ENCODE results near the gene SHTN1.

Gene SHTN1

DNA sequence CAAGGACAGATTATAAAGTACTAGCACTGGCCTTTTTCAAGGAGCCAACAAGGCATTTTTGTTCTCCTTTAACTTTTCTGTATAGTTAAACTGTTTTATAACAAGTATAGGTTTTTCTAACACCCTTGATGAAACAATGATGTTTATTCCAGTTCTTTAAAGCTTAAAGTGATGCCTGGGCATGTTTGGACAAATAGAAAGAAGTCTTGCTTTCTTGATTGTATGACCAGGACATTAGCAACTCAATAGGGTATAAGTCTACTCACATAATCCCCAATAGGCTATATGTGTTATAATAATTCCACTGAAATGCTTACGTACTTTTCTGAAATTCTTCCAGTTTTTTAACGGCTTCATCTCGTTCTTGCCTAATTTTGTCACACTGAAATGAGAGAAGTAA lies 36.7 kb downstream of the SHTN1 start:
- DNase-seq: no peak
- Mint-ChIP-seq H3K4me1 (no peaks in the 10 kb centered on the region), H3K27ac (no peak overlapping the region), H3K9me3 (no peaks in the 10 kb centered on the region), H3K27me3 (ENCODE audit: low read depth, poor library complexity) (peaks cover 2% of the 10 kb centered on the region), H3K36me3 (ENCODE audit: low read depth) (no peaks in the 10 kb centered on the region), H3K4me3 (no peak overlapping the region)
- TF ChIP-seq, protein P1, sequence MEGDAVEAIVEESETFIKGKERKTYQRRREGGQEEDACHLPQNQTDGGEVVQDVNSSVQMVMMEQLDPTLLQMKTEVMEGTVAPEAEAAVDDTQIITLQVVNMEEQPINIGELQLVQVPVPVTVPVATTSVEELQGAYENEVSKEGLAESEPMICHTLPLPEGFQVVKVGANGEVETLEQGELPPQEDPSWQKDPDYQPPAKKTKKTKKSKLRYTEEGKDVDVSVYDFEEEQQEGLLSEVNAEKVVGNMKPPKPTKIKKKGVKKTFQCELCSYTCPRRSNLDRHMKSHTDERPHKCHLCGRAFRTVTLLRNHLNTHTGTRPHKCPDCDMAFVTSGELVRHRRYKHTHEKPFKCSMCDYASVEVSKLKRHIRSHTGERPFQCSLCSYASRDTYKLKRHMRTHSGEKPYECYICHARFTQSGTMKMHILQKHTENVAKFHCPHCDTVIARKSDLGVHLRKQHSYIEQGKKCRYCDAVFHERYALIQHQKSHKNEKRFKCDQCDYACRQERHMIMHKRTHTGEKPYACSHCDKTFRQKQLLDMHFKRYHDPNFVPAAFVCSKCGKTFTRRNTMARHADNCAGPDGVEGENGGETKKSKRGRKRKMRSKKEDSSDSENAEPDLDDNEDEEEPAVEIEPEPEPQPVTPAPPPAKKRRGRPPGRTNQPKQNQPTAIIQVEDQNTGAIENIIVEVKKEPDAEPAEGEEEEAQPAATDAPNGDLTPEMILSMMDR (IDR thresholded peaks at IDR 0.05): no peak

DNA sequence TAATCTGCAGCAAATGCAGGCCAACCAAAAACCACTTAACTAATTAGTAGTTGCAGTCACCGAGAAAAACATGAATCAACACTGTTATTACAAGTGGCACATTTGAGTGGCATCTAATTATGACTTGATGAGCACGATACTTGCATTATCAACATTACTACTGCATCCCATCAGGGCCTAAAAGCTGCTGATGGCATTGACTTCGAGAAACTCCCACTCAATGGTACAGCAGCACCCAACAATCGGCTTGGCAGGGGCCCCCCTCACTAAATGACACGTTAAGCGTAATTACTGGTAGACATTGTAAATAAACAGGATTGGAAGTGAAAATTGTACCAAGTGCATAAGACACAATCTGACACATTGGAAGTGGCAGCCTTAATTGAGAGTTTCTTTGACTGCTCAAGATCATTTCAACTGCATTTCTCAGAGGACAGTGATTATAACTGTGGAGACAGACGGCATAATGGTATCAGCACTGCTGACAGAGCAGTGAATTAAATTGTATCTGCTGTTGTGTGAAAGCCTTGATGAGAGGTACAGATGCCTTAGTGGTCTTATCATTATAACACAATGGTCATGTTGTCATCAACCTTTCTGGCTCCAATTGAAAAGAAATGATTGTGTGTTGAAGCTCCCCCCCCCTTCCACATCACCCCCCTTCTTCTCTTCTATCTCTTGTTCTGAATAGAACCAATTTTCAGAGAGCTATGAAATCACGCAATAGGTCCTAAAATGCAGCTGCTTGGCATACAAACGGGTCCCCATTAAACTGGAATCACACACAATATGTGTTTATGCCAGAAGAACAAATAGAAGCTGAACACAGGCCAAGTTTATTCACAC lies 43.4 kb downstream of the SHTN1 start:
- Mint-ChIP-seq H3K36me3 (ENCODE audit: low read depth) (no peaks in the 10 kb centered on the region), H3K4me3 (no peak overlapping the region), H3K27me3 (ENCODE audit: low read depth, poor library complexity) (no peaks in the 10 kb centered on the region), H3K27ac (no peak overlapping the region), H3K4me1 (no peaks in the 10 kb centered on the region), H3K9me3 (no peaks in the 10 kb centered on the region)
- no peak for DNase-seq
- TF ChIP-seq, protein P1 (IDR thresholded peaks at IDR 0.05): no peak

DNA sequence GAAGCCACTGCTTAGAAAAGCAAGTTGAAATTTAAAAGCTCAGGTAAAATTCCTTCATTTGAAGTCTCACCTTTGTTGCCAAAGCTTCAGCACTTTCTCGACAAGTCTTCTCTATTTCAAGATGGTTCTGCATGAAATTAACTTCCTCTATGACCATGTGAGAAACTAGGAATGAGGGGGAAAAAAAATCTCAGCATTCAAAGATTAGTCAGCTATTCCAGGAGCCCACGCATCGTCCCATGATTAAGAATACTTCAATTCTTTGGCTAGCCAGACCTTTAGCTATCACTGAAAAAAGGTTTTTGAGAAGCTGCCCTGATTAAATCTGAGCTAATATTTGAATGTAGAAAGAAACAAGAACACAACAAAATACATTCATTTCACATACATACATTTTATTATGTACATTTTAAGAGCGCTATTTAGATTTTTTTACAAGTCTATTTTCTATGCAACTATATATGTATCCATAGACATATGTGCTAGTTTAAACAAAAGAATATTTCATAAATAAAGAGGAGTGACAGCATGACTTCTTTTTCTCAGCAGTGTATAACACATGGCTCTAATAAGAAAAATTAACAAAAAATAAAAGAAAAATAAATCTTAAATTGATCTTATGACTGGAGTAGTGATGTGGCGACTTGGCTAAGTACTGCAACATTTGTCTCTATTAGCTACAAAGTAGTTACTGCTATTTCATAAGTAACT lies 44.8 kb downstream of the SHTN1 start:
- no peaks in the 10 kb centered on the region for H3K4me1 Mint-ChIP-seq
- H3K36me3 Mint-ChIP-seq (ENCODE audit: low read depth): no peaks in the 10 kb centered on the region
- no peak overlapping the region for H3K4me3 Mint-ChIP-seq
- H3K27me3 Mint-ChIP-seq (ENCODE audit: low read depth, poor library complexity): no peaks in the 10 kb centered on the region
- no peaks in the 10 kb centered on the region for H3K9me3 Mint-ChIP-seq
- TF ChIP-seq, protein P1 (IDR thresholded peaks at IDR 0.05): no peak
- no peak for DNase-seq
- H3K27ac Mint-ChIP-seq: no peak overlapping the region

DNA sequence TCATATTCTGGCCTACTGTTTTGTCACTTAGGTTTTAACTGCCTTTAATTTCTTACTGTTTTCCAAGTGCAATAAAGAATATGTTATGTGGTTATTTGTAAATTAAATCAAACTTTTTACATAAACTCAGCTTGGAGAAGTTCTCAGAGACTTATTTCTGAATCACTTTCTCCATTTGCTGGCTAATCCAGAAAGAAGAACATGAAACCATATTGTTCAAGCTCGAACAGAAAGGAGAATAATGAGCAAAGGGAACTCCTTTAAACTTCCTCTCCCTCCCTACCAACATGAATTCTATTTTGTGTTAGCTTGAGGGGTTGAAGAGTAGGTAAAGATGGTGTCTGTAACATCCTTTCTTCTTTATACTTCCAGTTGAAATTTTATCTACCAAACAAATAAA lies 52.3 kb downstream of the SHTN1 start:
- Mint-ChIP-seq H3K27ac (no peak overlapping the region), H3K4me3 (no peak overlapping the region), H3K9me3 (no peaks in the 10 kb centered on the region)

DNA sequence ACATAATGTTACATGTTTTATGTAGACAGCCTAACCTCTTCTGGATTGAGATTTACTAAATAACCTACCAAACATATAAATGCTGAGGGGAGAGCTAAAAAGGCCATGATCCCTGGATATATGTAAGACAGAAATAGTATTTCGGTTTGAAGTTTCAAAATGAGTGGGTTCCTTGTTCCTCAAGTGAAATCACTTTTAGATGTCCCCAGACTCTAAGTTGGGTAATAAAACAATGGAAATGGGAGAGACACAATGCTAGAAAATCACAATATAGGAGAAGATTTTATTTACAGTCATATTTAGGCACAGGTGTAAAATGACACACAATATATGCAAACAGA lies 56.5 kb downstream of the SHTN1 start:
- Mint-ChIP-seq H3K36me3 (ENCODE audit: low read depth) (no peaks in the 10 kb centered on the region), H3K4me3 (no peak overlapping the region), H3K27me3 (ENCODE audit: low read depth, poor library complexity) (peaks cover 3% of the 10 kb centered on the region), H3K9me3 (no peaks in the 10 kb centered on the region), H3K27ac (no peak overlapping the region), H3K4me1 (no peaks in the 10 kb centered on the region)
- no peak for DNase-seq
- TF ChIP-seq, protein P1 (IDR thresholded peaks at IDR 0.05): no peak

More for the DNA sequence above, 52.3 kb downstream of the SHTN1 start:
- Mint-ChIP-seq H3K4me1 (no peaks in the 10 kb centered on the region), H3K36me3 (ENCODE audit: low read depth) (no peaks in the 10 kb centered on the region), H3K27me3 (ENCODE audit: low read depth, poor library complexity) (peaks cover 3% of the 10 kb centered on the region)
- no peak for DNase-seq
- TF ChIP-seq, protein P1 (IDR thresholded peaks at IDR 0.05): no peak
